Stomach (tissue), 9 donors: ENCODE data around the gene DNAJC22. TPM values are rescaled to one million over a fixed set of nuclear protein-coding genes. Genes with fewer than 3 reads are reported as not detected.
A peak's percentile ranks its signal among the peaks of the same experiment; 100 is the strongest.

Experiments
- DNase-seq, 2 donors: peaks; one replicate each; pipeline versions ENCODE4 v3.0.0 to v3.0.0-alpha.2; 2013 to 2019
- H3K27ac ChIP-seq, 5 donors: fragments of 200-600 bp in 4 of 5; sonication (generic) in 4 of 5; one replicate each; pipeline ENCODE4 v1.5.1; 2013 to 2019; ENCODE audit warnings: mild to moderate bottlenecking in 1 of 5, moderate library complexity in 1 of 5
- H3K27me3 ChIP-seq, 3 donors: fragments of 200-600 bp; sonication (generic); one replicate each; pipeline ENCODE4 v1.5.1; 2017 to 2019; ENCODE audit warnings: mixed run types in 1 of 3
- H3K36me3 ChIP-seq, 4 donors: fragments of 200-600 bp; sonication (generic); 1 replicate in 3 of 4; 2 replicates in 1 of 4; pipeline ENCODE4 v1.5.1; 2016 to 2019
- H3K4me1 ChIP-seq, 4 donors: fragments of 200-600 bp; sonication (generic); one replicate each; pipeline ENCODE4 v1.5.1; 2016 to 2019
- H3K4me3 ChIP-seq, 4 donors: fragments of 200-600 bp; sonication (generic) in 3 of 4; one replicate each; pipeline ENCODE4 v1.5.1; 2016 to 2019; ENCODE audit warnings: mild to moderate bottlenecking in 1 of 4
- H3K9me3 ChIP-seq, 4 donors: fragments of 200-600 bp; sonication (generic); one replicate each; pipeline ENCODE4 v1.5.1; 2016 to 2019
- CTCF ChIP-seq, 7 experiments: fragments of 450-650 bp in 4 of 7; fragments of 200-600 bp in 3 of 7; sonication (generic) in 3 of 7; IDR thresholded peaks; one replicate each; pipeline ENCODE4 v1.5.1; 2016 to 2019; ENCODE audit warnings: antibody characterized with exemption in 7 of 7, control low read depth in 2 of 7, mild to moderate bottlenecking in 1 of 7
- EP300 ChIP-seq: sonication (generic); formaldehyde crosslinking; IDR thresholded peaks from one replicate; pipeline ENCODE4 v1.6.1; 2017; ENCODE audit warnings: antibody characterized with exemption
- POLR2A ChIP-seq, 4 donors: fragments of 450-650 bp; IDR thresholded peaks; one replicate each; pipeline ENCODE4 v1.6.1; 2016; ENCODE audit warnings: antibody characterized with exemption in 4 of 4, control low read depth in 2 of 4, mild to moderate bottlenecking in 1 of 4, moderate library complexity in 1 of 4
- POLR2AphosphoS5 ChIP-seq, 3 donors: sonication (generic); formaldehyde crosslinking; IDR thresholded peaks; one replicate each; pipeline ENCODE4 v1.6.1; 2016; ENCODE audit warnings: antibody characterized with exemption in 3 of 3
- WGBS, 5 donors: extraction: QIAGEN DNeasy Blood & Tissue Kit in 3 of 5; methylation state at CpG; one replicate each; pipeline versions ENCODE4 v1.1.5 to v1.1.7; 2013 to 2018; 5-methylcytosine and 5-hydroxymethylcytosine counted together
- intact Hi-C: fragments of 100-400 bp; cut with DNase I; formaldehyde crosslinking; loops from one replicate; pipeline ENCODE4 v1.15.1; 2023; ENCODE audit warnings: low total_unique reads
- polyA plus RNA-seq, 3 donors: library from polyadenylated mRNA; stranded (reverse); fragments of 200-250 nt; gene quantifications; one replicate each; pipeline ENCODE4 v1.2.3, GENCODE V29; 2013
- total RNA-seq, 5 donors: library from RNA; depleted of rRNA; stranded (reverse); fragments of >200 nt; gene quantifications; one replicate each; pipeline versions ENCODE4 v1.1.0 to v1.2.3, GENCODE V29; 2014 to 2016
- donor health status: healthy with polysubstance abuse.
- donor health status: Bipolar disorder and iron deficiency.
- donor health status: healthy.

DNAJC22 gene
- total and polyA plus RNA-seq, 8 donors = 1.5 to 54.7 (median 3.1) TPM; not detected in 1

- 74 to 83% (median 78%) methylated on average over 13 to 14 of the region's 14 CpGs for WGBS, 5 donors
- H3K4me1 ChIP-seq = peaks cover 4 to 22% (median 8%) of the 10 kb centered on the region in 4 donors
- no peak overlapping the region for H3K4me3 ChIP-seq
- DNase-seq = peak in 1 of 2 donors; percentile 20
- peaks cover 0 to 11% (median 0%) of the 10 kb centered on the region in 4 donors for H3K36me3 ChIP-seq
- intact Hi-C loops = no loop called here
- TF ChIP-seq POLR2AphosphoS5 (IDR thresholded peaks at IDR 0.05) = no peak
- TF ChIP-seq EP300 = no peak
- TF ChIP-seq POLR2A (IDR thresholded peaks at IDR 0.05) = no peak
- no peak for TF ChIP-seq CTCF (IDR thresholded peaks at IDR 0.05)
- H3K27me3 ChIP-seq = peaks cover 5 to 52% (median 32%) of the 10 kb centered on the region in 3 donors
- H3K27ac ChIP-seq = no peak overlapping the region
- no peaks in the 10 kb centered on the region for H3K9me3 ChIP-seq
These were observed 15.9 kb upstream of the DNAJC22 start for GRCh38 chr12:49330631-49331379.

GRCh38 chr12:49331380-49332222, 15.1 kb upstream of the DNAJC22 start:
- Histone ChIP-seq H3K4me3 (no peak overlapping the region), H3K27ac (no peak overlapping the region), H3K9me3 (no peaks in the 10 kb centered on the region), H3K36me3 (peaks cover 0 to 8% (median 0%) of the 10 kb centered on the region in 4 donors), H3K27me3 (peaks cover 12 to 60% (median 40%) of the 10 kb centered on the region in 3 donors), H3K4me1 (peaks cover 6 to 30% (median 13%) of the 10 kb centered on the region in 4 donors)
- WGBS, 5 donors = 43 to 49% (median 46%) methylated on average over 10 to 11 of the region's 11 CpGs
- intact Hi-C loops = no loop called here
- DNase-seq = peak; percentile 73 to 89
- TF ChIP-seq EP300 = no peak
- TF ChIP-seq POLR2A (IDR thresholded peaks at IDR 0.05) = no peak
- peak in 5 of 7 experiments; percentile 61 to 77 (median 71) for TF ChIP-seq CTCF (IDR thresholded peaks at IDR 0.05)

- DNase-seq = no peak
- 70 to 85% (median 80%) methylated on average over 17 of the region's 17 CpGs for WGBS, 5 donors
- intact Hi-C loops = no loop called here
These were observed 14.2 kb upstream of the DNAJC22 start for GRCh38 chr12:49332441-49332861.

More at GRCh38 chr12:49332441-49332861, 14.2 kb upstream of the DNAJC22 start:
- Histone ChIP-seq H3K27ac (no peak overlapping the region), H3K36me3 (peaks cover 0 to 8% (median 0%) of the 10 kb centered on the region in 4 donors), H3K9me3 (no peaks in the 10 kb centered on the region), H3K27me3 (peaks cover 12 to 68% (median 48%) of the 10 kb centered on the region in 3 donors), H3K4me3 (peak overlapping the region in 1 of 4 donors; percentile 13), H3K4me1 (peaks cover 14 to 38% (median 21%) of the 10 kb centered on the region in 4 donors)
- TF ChIP-seq CTCF (IDR thresholded peaks at IDR 0.05) = no peak
- TF ChIP-seq POLR2A (IDR thresholded peaks at IDR 0.05) = no peak
- no peak for TF ChIP-seq POLR2AphosphoS5 (IDR thresholded peaks at IDR 0.05)
- no peak for TF ChIP-seq EP300
